ENCODE data around the gene ERCC6L2.

- TF ChIP-seq CTCF (IDR thresholded peaks at IDR 0.05): no peak
- TF ChIP-seq POLR2A (IDR thresholded peaks at IDR 0.05): no peak
These were observed 17.6 kb upstream of the ERCC6L2 start for GRCh38 chr9:95857896-95858295.

Measured in tibial nerve (tissue), 3 donors.